Measurements from ENCODE around the gene SUCLG2.

The SUCLG2 gene

DNA sequence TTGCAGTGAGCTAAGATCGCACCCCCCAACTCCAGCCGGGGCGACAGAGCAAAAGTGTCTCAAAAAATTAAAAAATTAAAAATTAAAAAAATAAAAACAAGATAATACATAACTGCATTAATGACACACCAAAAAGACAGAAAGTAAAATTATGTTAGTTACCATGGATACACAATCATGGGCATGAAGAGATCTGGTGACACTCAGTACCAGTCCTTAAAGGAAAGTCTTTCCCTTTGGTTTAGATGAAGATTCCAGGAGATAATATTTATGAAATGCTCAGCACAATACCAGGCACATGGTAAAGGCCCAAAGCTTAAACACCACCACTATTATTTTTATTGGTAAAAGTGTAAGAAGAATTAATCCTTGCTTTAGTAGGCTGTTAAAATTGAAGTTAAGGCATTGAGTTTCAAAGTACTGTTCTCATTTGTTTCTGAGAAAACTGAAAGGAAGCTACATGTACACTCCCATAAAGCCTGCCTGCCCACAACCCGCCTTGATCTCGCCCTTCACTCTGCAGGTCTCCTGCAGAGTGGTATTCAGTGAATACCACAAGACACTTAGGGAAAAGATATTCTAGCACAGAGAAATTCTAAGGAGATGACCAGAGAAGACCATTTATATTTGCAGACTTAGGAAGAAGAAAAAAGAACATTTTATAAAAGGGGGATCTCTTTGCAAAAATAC lies 52.3 kb downstream of the SUCLG2 start (continued):
- TF ChIP-seq, protein P1, sequence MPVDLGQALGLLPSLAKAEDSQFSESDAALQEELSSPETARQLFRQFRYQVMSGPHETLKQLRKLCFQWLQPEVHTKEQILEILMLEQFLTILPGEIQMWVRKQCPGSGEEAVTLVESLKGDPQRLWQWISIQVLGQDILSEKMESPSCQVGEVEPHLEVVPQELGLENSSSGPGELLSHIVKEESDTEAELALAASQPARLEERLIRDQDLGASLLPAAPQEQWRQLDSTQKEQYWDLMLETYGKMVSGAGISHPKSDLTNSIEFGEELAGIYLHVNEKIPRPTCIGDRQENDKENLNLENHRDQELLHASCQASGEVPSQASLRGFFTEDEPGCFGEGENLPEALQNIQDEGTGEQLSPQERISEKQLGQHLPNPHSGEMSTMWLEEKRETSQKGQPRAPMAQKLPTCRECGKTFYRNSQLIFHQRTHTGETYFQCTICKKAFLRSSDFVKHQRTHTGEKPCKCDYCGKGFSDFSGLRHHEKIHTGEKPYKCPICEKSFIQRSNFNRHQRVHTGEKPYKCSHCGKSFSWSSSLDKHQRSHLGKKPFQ (tag by site-specific recombination; IDR thresholded peaks at IDR 0.05) = no peak
- TF ChIP-seq ZSCAN16 (tag by site-specific recombination; IDR thresholded peaks at IDR 0.05) (no peak), GFI1B (tag by site-specific recombination; IDR thresholded peaks at IDR 0.05) (no peak)

DNA sequence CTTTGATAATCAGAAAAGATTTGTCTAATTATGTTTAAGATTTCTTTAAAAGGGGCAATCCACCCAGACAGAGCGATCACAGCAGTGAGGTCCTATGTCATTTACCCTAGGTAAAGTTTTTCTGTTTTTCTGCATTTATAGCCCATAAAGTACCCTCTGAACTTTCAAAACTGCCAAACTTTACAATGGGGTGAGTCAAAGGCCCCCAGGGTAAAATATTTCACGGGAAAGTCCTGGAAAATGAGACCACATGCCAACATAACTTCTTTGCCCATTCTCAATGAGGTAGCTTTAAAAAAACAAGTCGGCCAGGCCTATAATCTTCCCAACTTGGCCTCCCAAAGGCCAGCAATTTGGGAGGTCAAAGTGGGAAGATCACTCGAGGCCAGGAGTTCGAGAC lies 53.0 kb downstream of the SUCLG2 start:
- ChIA-PET CTCF (no interaction called here), POLR2A (no interaction called here)
- TF ChIP-seq, protein P2, sequence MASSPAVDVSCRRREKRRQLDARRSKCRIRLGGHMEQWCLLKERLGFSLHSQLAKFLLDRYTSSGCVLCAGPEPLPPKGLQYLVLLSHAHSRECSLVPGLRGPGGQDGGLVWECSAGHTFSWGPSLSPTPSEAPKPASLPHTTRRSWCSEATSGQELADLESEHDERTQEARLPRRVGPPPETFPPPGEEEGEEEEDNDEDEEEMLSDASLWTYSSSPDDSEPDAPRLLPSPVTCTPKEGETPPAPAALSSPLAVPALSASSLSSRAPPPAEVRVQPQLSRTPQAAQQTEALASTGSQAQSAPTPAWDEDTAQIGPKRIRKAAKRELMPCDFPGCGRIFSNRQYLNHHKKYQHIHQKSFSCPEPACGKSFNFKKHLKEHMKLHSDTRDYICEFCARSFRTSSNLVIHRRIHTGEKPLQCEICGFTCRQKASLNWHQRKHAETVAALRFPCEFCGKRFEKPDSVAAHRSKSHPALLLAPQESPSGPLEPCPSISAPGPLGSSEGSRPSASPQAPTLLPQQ (tag by site-specific recombination; IDR thresholded peaks at IDR 0.05) = no peak
- TF ChIP-seq, protein P3, sequence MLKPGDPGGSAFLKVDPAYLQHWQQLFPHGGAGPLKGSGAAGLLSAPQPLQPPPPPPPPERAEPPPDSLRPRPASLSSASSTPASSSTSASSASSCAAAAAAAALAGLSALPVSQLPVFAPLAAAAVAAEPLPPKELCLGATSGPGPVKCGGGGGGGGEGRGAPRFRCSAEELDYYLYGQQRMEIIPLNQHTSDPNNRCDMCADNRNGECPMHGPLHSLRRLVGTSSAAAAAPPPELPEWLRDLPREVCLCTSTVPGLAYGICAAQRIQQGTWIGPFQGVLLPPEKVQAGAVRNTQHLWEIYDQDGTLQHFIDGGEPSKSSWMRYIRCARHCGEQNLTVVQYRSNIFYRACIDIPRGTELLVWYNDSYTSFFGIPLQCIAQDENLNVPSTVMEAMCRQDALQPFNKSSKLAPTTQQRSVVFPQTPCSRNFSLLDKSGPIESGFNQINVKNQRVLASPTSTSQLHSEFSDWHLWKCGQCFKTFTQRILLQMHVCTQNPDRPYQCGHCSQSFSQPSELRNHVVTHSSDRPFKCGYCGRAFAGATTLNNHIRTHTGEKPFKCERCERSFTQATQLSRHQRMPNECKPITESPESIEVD (tag by site-specific recombination; IDR thresholded peaks at IDR 0.05) = peak; percentile 60; the same call in 1 of the 2 replicates
- H3K36me3 ChIP-seq (ENCODE audit: control insufficient read depth in 2 of 2, insufficient read depth in 1 of 2, low read length in 2 of 2) = peaks cover 0 to 7% of the 10 kb centered on the region in 2 experiments; a peak in 2 of 3 replicates
- no peak overlapping the region for H3K4me3 ChIP-seq (ENCODE audit: low read depth, low read length)
- no peaks in the 10 kb centered on the region for H3K9me3 ChIP-seq (ENCODE audit: control insufficient read depth, insufficient read depth, low read depth, low read length)
- no peak overlapping the region for H3K27ac ChIP-seq (ENCODE audit: extremely low read depth, low read depth, low read length)
- no peaks in the 10 kb centered on the region for H3K4me1 ChIP-seq (ENCODE audit: control insufficient read depth, insufficient read depth, low read length)

DNA sequence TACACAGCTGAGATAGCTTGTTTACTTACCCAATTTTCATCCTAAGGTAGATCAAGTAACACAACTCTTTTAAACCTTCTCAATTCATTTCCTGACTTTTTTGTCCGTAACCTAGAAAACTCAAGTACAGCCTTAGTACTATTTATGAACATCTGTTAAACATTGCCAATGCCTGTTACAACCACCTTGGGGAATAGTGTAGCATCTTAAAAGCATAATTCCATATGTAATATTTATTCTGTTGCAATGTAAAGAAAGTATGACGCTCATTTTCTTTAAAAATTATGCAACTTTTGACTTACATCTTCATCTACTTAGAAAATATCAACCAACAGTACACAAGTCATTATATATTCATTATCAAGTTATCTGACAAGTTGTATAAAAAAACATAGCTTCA lies 54.6 kb downstream of the SUCLG2 start:
- H3K4me1 ChIP-seq (ENCODE audit: control insufficient read depth, insufficient read depth, low read length) = no peaks in the 10 kb centered on the region
- TF ChIP-seq, protein P4, sequence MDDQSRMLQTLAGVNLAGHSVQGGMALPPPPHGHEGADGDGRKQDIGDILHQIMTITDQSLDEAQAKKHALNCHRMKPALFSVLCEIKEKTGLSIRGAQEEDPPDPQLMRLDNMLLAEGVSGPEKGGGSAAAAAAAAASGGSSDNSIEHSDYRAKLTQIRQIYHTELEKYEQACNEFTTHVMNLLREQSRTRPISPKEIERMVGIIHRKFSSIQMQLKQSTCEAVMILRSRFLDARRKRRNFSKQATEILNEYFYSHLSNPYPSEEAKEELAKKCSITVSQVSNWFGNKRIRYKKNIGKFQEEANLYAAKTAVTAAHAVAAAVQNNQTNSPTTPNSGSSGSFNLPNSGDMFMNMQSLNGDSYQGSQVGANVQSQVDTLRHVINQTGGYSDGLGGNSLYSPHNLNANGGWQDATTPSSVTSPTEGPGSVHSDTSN (CRISPR knock-in tag; IDR thresholded peaks at IDR 0.05) = no peak
- TF ChIP-seq ZNF660 (tag by site-specific recombination; IDR thresholded peaks at IDR 0.05) (no peak), SP2 (tag by site-specific recombination; IDR thresholded peaks at IDR 0.05) (no peak), ZNF184 (tag by site-specific recombination; IDR thresholded peaks at IDR 0.05) (no peak), ZNF138 (tag by site-specific recombination; IDR thresholded peaks at IDR 0.05; ENCODE audit: borderline replicate concordance) (no peak), ZNF558 (tag by site-specific recombination; IDR thresholded peaks at IDR 0.05) (no peak)
- TF ChIP-seq, protein P5, sequence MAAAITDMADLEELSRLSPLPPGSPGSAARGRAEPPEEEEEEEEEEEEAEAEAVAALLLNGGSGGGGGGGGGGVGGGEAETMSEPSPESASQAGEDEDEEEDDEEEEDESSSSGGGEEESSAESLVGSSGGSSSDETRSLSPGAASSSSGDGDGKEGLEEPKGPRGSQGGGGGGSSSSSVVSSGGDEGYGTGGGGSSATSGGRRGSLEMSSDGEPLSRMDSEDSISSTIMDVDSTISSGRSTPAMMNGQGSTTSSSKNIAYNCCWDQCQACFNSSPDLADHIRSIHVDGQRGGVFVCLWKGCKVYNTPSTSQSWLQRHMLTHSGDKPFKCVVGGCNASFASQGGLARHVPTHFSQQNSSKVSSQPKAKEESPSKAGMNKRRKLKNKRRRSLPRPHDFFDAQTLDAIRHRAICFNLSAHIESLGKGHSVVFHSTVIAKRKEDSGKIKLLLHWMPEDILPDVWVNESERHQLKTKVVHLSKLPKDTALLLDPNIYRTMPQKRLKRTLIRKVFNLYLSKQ (tag by site-specific recombination; IDR thresholded peaks at IDR 0.05; ENCODE audit: borderline replicate concordance) = no peak
- TF ChIP-seq, protein P6, sequence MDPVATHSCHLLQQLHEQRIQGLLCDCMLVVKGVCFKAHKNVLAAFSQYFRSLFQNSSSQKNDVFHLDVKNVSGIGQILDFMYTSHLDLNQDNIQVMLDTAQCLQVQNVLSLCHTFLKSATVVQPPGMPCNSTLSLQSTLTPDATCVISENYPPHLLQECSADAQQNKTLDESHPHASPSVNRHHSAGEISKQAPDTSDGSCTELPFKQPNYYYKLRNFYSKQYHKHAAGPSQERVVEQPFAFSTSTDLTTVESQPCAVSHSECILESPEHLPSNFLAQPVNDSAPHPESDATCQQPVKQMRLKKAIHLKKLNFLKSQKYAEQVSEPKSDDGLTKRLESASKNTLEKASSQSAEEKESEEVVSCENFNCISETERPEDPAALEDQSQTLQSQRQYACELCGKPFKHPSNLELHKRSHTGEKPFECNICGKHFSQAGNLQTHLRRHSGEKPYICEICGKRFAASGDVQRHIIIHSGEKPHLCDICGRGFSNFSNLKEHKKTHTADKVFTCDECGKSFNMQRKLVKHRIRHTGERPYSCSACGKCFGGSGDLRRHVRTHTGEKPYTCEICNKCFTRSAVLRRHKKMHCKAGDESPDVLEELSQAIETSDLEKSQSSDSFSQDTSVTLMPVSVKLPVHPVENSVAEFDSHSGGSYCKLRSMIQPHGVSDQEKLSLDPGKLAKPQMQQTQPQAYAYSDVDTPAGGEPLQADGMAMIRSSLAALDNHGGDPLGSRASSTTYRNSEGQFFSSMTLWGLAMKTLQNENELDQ (tag by site-specific recombination; IDR thresholded peaks at IDR 0.05; ENCODE audit: low read depth) = no peak
- no peak overlapping the region for H3K4me3 ChIP-seq (ENCODE audit: low read depth, low read length)
- ChIA-PET POLR2A (no interaction called here), CTCF (interaction anchor here (0.6 kb wide), 1 partner anchor 12 kb away, joined by 3 read pairs; no protein-coding TSS in a partner anchor)
- H3K27ac ChIP-seq (ENCODE audit: extremely low read depth, low read depth, low read length) = no peak overlapping the region
- no peaks in the 10 kb centered on the region for H3K9me3 ChIP-seq (ENCODE audit: control insufficient read depth, insufficient read depth, low read depth, low read length)
- peaks cover 0 to 7% of the 10 kb centered on the region in 2 experiments; a peak in 1 of 3 replicates for H3K36me3 ChIP-seq (ENCODE audit: control insufficient read depth in 2 of 2, insufficient read depth in 1 of 2, low read length in 2 of 2)
